ENCODE results near the gene ZNHIT1.

DNA sequence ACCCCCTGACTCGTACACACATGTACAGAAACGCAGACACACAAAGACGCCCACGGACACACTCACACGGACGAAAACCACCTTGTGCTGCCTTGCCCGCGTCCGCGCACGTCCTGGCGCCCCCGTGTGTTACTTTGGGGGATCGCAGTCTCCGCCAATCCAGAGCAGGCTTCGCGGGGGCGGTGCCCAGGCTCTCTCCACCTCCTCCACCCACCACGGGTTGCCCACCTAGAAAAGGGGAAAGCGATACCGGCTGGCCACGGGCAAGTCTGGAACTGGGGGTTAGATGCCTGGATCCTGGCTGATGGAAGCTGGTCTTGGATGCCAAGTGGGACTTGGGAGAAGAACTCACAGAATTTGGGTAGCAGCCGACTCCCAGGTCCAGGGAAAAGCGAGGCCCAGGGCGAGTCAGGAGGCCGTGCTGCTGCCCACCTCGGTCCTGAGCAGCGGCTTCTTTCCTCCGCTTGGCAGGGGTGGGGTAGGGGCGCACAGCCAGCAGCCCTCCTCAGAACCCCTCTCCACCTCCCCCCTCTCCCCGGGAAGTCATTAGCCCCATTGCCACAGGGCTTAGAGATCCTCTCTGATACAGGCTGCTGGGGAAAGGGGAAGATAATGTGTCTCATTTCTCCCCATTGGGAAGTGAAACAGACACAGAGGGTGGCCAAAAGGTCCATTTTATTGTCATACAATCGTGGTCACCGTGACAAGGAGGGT, 48.0 kb upstream of the ZNHIT1 start:
- no peak for TF ChIP-seq POLR2A (IDR thresholded peaks at IDR 0.05; ENCODE audit: low read length)
- TF ChIP-seq, protein P1, sequence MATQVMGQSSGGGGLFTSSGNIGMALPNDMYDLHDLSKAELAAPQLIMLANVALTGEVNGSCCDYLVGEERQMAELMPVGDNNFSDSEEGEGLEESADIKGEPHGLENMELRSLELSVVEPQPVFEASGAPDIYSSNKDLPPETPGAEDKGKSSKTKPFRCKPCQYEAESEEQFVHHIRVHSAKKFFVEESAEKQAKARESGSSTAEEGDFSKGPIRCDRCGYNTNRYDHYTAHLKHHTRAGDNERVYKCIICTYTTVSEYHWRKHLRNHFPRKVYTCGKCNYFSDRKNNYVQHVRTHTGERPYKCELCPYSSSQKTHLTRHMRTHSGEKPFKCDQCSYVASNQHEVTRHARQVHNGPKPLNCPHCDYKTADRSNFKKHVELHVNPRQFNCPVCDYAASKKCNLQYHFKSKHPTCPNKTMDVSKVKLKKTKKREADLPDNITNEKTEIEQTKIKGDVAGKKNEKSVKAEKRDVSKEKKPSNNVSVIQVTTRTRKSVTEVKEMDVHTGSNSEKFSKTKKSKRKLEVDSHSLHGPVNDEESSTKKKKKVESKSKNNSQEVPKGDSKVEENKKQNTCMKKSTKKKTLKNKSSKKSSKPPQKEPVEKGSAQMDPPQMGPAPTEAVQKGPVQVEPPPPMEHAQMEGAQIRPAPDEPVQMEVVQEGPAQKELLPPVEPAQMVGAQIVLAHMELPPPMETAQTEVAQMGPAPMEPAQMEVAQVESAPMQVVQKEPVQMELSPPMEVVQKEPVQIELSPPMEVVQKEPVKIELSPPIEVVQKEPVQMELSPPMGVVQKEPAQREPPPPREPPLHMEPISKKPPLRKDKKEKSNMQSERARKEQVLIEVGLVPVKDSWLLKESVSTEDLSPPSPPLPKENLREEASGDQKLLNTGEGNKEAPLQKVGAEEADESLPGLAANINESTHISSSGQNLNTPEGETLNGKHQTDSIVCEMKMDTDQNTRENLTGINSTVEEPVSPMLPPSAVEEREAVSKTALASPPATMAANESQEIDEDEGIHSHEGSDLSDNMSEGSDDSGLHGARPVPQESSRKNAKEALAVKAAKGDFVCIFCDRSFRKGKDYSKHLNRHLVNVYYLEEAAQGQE (IDR thresholded peaks at IDR 0.05) = no peak
- TF ChIP-seq, protein P2, sequence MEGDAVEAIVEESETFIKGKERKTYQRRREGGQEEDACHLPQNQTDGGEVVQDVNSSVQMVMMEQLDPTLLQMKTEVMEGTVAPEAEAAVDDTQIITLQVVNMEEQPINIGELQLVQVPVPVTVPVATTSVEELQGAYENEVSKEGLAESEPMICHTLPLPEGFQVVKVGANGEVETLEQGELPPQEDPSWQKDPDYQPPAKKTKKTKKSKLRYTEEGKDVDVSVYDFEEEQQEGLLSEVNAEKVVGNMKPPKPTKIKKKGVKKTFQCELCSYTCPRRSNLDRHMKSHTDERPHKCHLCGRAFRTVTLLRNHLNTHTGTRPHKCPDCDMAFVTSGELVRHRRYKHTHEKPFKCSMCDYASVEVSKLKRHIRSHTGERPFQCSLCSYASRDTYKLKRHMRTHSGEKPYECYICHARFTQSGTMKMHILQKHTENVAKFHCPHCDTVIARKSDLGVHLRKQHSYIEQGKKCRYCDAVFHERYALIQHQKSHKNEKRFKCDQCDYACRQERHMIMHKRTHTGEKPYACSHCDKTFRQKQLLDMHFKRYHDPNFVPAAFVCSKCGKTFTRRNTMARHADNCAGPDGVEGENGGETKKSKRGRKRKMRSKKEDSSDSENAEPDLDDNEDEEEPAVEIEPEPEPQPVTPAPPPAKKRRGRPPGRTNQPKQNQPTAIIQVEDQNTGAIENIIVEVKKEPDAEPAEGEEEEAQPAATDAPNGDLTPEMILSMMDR (IDR thresholded peaks at IDR 0.05) = peak; percentile 85
